Aorta (tissue), 5 donors: Measurements from ENCODE around the gene PHRF1. TPM values are rescaled to one million over a fixed set of nuclear protein-coding genes. Genes with fewer than 3 reads are reported as not detected.

Experiments used
- ATAC-seq: fragments of 200-7000 bp; cut with Tn5 transposase; one replicate; pipeline ENCODE4 v1.9.1; 2022; ENCODE audit warnings: moderate library complexity; ENCODE audit not compliant: low FRiP score
- DNase-seq, 2 donors: peaks; one replicate each; pipeline ENCODE4 v3.0.0-alpha.2; 2020
- H3K27ac ChIP-seq, 2 donors: one replicate each; pipeline ENCODE4 v1.5.1; 2013; ENCODE audit warnings: low read length in 2 of 2, mild to moderate bottlenecking in 2 of 2, moderate library complexity in 2 of 2, control low read depth in 1 of 2, inconsistent platforms in 1 of 2, low read depth in 1 of 2
- H3K27me3 ChIP-seq, 2 donors: one replicate each; pipeline ENCODE4 v1.6.1; 2013; ENCODE audit warnings: control low read depth in 1 of 2, low read length in 1 of 2, mild to moderate bottlenecking in 1 of 2, moderate library complexity in 1 of 2; ENCODE audit not compliant: insufficient read depth in 2 of 2, control insufficient read depth in 1 of 2
- H3K36me3 ChIP-seq, 2 donors: one replicate each; pipeline ENCODE4 v1.6.1; 2013; ENCODE audit warnings: control low read depth in 1 of 2, low read length in 1 of 2, mild to moderate bottlenecking in 1 of 2; ENCODE audit not compliant: insufficient read depth in 2 of 2, control insufficient read depth in 1 of 2
- H3K4me1 ChIP-seq, 2 donors: one replicate each; pipeline ENCODE4 v1.6.1; 2013; ENCODE audit warnings: low read length in 2 of 2, control low read depth in 1 of 2, mild to moderate bottlenecking in 1 of 2, moderate library complexity in 1 of 2; ENCODE audit not compliant: insufficient read depth in 2 of 2, control insufficient read depth in 1 of 2
- H3K4me3 ChIP-seq, 2 donors: one replicate each; pipeline ENCODE4 v1.5.1; 2013; ENCODE audit warnings: low read length in 2 of 2, control low read depth in 1 of 2, mild to moderate bottlenecking in 1 of 2
- H3K9me3 ChIP-seq: one replicate; pipeline ENCODE4 v1.6.1; 2013; ENCODE audit warnings: mild to moderate bottlenecking, low read length; ENCODE audit not compliant: control insufficient read depth
- WGBS, 2 donors: extraction: QIAGEN DNeasy Blood & Tissue Kit; methylation state at CpG; one replicate each; pipeline ENCODE4 v1.1.7; 2013; 5-methylcytosine and 5-hydroxymethylcytosine counted together
- intact Hi-C, 2 donors: fragments of 100-400 bp; cut with DNase I; formaldehyde crosslinking; loops; one replicate each; pipeline versions ENCODE4 v1.14.2 to v1.15.0; 2022
- polyA plus RNA-seq, 2 donors: library from polyadenylated mRNA; stranded (reverse); fragments of 200-250 nt; gene quantifications; one replicate each; pipeline ENCODE4 v1.2.3, GENCODE V29; 2013
- total RNA-seq, 2 donors: library from RNA; stranded (reverse); fragmentation: NEBNext Ultra II Directional; extraction: Animal tissue kit (Norgen Biotek cat#: 25700); gene quantifications; one replicate each; pipeline ENCODE4 v1.2.1, GENCODE V29; 2021
- donor health status: healthy with polysubstance abuse.
- donor health status: Bipolar disorder and iron deficiency.
- donor health status: DM: no; HTN: no; CAD: no.
- donor health status: DM: no; HTN: no; CAD: no.
- donor health status: DM: yes; HTN: yes; CAD: no.

PHRF1 gene
- total and polyA plus RNA-seq, 4 donors: 7.6 to 32.4 (median 22.4) TPM

DNA sequence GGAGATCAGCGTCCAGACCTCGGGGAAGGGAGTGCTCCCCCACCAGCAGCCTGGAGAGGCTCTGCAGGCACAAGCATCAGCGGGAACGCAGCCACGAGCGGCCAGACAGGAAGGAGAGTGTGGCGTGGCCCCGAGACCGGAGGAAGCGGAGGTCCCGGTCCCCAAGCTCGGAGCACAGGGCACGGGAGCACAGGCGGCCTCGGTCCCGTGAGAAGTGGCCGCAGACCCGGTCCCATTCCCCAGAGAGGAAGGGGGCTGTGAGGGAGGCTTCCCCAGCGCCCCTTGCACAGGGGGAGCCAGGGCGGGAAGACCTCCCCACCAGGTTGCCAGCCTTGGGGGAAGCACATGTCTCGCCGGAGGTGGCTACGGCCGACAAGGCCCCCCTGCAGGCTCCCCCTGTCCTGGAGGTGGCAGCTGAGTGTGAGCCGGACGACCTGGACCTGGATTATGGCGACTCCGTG is 32.6 kb downstream of the PHRF1 start:
- no peaks in the 10 kb centered on the region for H3K9me3 ChIP-seq
- no peaks in the 10 kb centered on the region for H3K27me3 ChIP-seq
- ATAC-seq: no peak
- peaks cover 4 to 11% of the 10 kb centered on the region in 2 donors for H3K36me3 ChIP-seq
- H3K4me3 ChIP-seq: no peak overlapping the region
- H3K27ac ChIP-seq: no peak overlapping the region
- 85% methylated on average over 25 to 28 of the region's 28 CpGs for WGBS, 2 donors
- no peaks in the 10 kb centered on the region for H3K4me1 ChIP-seq
- intact Hi-C loops: no loop called here
- no peak for DNase-seq

DNA sequence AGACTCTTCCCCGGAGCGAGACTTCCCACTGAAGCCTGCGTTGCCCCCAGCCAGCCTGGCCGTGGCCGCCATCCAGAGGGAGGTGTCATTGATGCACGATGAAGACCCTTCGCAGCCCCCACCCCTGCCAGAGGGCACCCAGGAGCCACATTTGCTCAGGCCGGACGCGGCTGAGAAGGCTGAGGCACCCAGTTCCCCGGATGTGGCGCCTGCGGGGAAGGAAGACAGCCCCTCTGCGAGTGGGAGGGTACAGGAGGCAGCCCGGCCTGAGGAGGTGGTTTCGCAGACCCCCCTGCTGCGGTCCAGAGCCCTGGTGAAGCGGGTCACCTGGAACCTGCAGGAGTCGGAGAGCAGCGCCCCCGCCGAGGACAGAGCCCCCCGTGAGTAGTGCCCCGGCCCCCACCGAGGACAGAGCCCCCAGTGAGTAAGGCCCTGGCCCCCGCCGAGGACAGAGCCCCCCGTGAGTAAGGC is 33.1 kb downstream of the PHRF1 start:
- WGBS, 2 donors: 92% methylated on average over 28 of the region's 28 CpGs
- H3K4me1 ChIP-seq: no peaks in the 10 kb centered on the region
- H3K27me3 ChIP-seq: no peaks in the 10 kb centered on the region
- intact Hi-C loops: no loop called here
- H3K36me3 ChIP-seq: peaks cover 4 to 8% of the 10 kb centered on the region in 2 donors
- H3K4me3 ChIP-seq: no peak overlapping the region
- DNase-seq: peak in 1 of 2 donors; percentile 71
- no peak overlapping the region for H3K27ac ChIP-seq
- H3K9me3 ChIP-seq: no peaks in the 10 kb centered on the region
- no peak for ATAC-seq

DNA sequence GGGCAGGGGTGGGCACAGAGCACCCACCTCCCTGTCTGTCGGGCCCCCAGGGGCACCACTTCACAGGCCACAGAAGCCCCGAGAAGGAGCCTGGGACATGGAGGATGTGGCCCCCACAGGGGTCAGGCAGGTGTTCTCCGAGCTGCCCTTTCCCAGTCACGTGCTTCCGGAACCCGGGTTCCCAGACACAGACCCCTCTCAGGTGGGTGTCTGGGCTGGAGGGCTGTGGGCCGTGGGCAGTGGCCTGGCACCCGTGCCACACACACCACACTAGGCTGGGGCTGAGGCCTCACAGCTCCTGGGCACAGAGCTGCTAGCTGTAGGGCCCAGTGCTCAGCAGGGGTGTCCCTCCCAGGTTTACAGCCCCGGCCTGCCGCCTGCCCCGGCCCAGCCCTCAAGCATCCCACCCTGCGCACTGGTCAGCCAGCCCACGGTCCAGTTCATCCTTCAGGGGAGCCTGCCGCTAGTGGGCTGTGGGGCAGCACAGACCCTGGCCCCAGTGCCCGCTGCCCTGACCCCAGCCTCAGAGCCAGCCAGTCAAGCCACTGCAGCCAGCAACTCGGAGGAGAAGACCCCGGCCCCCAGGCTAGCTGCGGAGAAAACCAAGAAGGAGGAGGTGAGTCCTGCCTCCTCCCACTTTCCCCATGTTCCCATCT is 34.0 kb downstream of the PHRF1 start:
- ATAC-seq: no peak
- no peaks in the 10 kb centered on the region for H3K4me1 ChIP-seq
- peak in 1 of 2 donors; percentile 70 for DNase-seq
- 92 to 95% methylated on average over 18 of the region's 18 CpGs for WGBS, 2 donors
- no peaks in the 10 kb centered on the region for H3K27me3 ChIP-seq
- no peaks in the 10 kb centered on the region for H3K9me3 ChIP-seq
- intact Hi-C loops: loop anchor here in 1 of 2 donors (5.0 kb wide), 1 partner anchor 33 kb away; the partner anchor contains the start of gene PHRF1
- peaks cover 4 to 6% of the 10 kb centered on the region in 2 donors for H3K36me3 ChIP-seq
- no peak overlapping the region for H3K27ac ChIP-seq
- H3K4me3 ChIP-seq: no peak overlapping the region

- Histone ChIP-seq H3K36me3 (peaks cover 4 to 6% of the 10 kb centered on the region in 2 donors), H3K4me1 (no peaks in the 10 kb centered on the region), H3K4me3 (no peak overlapping the region), H3K27ac (no peak overlapping the region), H3K9me3 (no peaks in the 10 kb centered on the region), H3K27me3 (no peaks in the 10 kb centered on the region)
- DNase-seq: peak in 1 of 2 donors; percentile 73
- WGBS, 2 donors: 89 to 90% methylated on average over 44 to 49 of the region's 49 CpGs
- ATAC-seq: no peak
- intact Hi-C loops: loop anchor here in 1 of 2 donors (5.0 kb wide), 1 partner anchor 34 kb away; the partner anchor contains the start of gene PHRF1
These were observed 35.0 kb downstream of the PHRF1 start for GRCh38 chr11:611001-611996.

DNA sequence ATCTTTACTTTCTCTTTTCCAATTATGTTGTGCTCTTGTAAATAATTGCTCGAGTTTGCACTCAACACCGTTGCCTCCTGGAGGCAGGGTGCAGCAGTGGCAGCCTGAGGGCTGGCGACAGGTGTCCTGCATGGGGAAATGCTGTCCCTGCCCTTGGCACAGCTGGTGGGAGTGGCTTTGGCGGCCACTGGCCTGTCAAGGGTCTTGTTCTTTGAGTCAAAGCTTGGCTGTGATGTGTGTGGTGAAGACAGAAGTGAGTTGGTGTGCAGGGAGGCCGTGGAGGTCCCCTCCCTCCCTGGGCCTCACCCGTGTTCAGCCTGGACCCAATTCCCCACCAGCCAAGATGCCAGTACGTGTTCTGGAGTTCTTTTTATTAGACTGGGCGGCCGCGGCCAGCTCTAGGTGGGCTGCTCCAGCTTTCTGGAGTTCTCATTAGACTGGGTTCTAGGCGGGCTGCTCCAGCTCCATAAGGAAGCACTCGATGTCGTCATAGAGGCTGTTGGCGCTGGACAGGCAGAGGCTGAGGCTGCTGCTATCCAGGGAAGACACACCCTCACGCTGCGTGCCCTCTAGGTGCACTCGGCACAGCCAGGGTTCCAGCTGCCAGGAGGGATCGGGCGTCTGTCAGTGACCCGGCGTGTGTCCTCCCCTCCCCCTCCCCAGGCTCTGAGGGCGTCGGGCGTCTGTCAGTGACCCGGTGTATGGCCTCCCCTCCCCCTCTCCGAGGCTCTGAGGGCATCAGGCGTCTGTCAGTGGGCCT is 36.1 kb downstream of the PHRF1 start:
- no peaks in the 10 kb centered on the region for H3K4me1 ChIP-seq
- intact Hi-C loops: loop anchor here in 1 of 2 donors (5.0 kb wide), 1 partner anchor 35 kb away; the partner anchor contains the start of gene PHRF1
- WGBS, 2 donors: 66 to 72% methylated on average over 26 to 27 of the region's 27 CpGs
- no peak for ATAC-seq
- peaks cover 4 to 5% of the 10 kb centered on the region in 2 donors for H3K36me3 ChIP-seq
- no peak overlapping the region for H3K4me3 ChIP-seq
- H3K27me3 ChIP-seq: no peaks in the 10 kb centered on the region
- H3K9me3 ChIP-seq: no peaks in the 10 kb centered on the region
- DNase-seq: peak in 1 of 2 donors; percentile 75
- no peak overlapping the region for H3K27ac ChIP-seq

DNA sequence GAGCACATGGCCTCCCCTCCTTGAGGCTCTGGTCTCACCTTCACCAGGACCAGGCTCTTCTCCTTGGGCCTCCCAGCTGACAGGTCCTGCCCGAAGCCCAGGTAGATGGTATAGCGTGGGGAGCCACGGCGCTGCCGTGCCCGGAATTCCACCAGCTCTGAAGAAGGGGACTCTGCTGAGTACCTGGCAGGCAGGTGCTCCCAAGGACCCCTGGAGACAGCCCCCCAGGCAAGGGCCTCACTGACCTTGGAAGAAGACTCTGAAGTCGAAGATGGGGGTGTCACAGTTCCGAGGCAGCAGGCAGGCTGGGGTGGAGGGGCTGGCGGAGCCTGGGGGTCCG is 36.7 kb downstream of the PHRF1 start:
- no peaks in the 10 kb centered on the region for H3K9me3 ChIP-seq
- intact Hi-C loops: loop anchor here in 1 of 2 donors (5.0 kb wide), 1 partner anchor 36 kb away; the partner anchor contains the start of gene PHRF1
- no peak for ATAC-seq
- no peaks in the 10 kb centered on the region for H3K4me1 ChIP-seq
- peaks cover 3 to 5% of the 10 kb centered on the region in 2 donors for H3K36me3 ChIP-seq
- no peak for DNase-seq
- no peaks in the 10 kb centered on the region for H3K27me3 ChIP-seq
- no peak overlapping the region for H3K27ac ChIP-seq
- WGBS, 2 donors: 93 to 96% methylated on average over 10 of the region's 10 CpGs
- H3K4me3 ChIP-seq: no peak overlapping the region

- Histone ChIP-seq H3K9me3 (no peaks in the 10 kb centered on the region), H3K27ac (no peak overlapping the region), H3K4me1 (no peaks in the 10 kb centered on the region), H3K36me3 (peaks cover 0 to 5% of the 10 kb centered on the region in 2 donors), H3K27me3 (no peaks in the 10 kb centered on the region), H3K4me3 (no peak overlapping the region)
- ATAC-seq: no peak
- intact Hi-C loops: loop anchor here in 1 of 2 donors (5.0 kb wide), 1 partner anchor 36 kb away; the partner anchor contains the start of gene PHRF1
- DNase-seq: peak in 1 of 2 donors; percentile 79
- WGBS, 2 donors: 62 to 67% methylated on average over 23 to 36 of the region's 36 CpGs
These were observed 37.2 kb downstream of the PHRF1 start for GRCh38 chr11:613369-613968.
